ENCODE measurements around the gene ANKS1B.
"Not testable (repeated sequence)": the region's sequence is repeated elsewhere in the genome, so short reads cannot be mapped to it uniquely, and the experiment has no call there.

Gene ANKS1B

GRCh38 chr12:99035803-99036202 lies 948.9 kb downstream of the ANKS1B start:
- intact Hi-C loops (cut with DNase I), result no loop called here
- peak in 13 of 42 donors; percentile 11 to 63 (median 33) for DNase-seq

GRCh38 chr12:99034201-99034600 lies 950.5 kb downstream of the ANKS1B start:
- intact Hi-C loops (cut with DNase I); DNase-seq: not testable (repeated sequence)

GRCh38 chr12:99029511-99030271 lies 955.0 kb downstream of the ANKS1B start:
- intact Hi-C loops (cut with DNase I), result no loop called here
- DNase-seq, result peak in 1 of 42 donors; percentile 6

GRCh38 chr12:99027461-99027860 lies 957.3 kb downstream of the ANKS1B start:
- intact Hi-C loops (cut with DNase I), result no loop called here

GRCh38 chr12:99027055-99027393 lies 957.7 kb downstream of the ANKS1B start:
- no peak for DNase-seq
- intact Hi-C loops (cut with DNase I), result no loop called here

More at GRCh38 chr12:99027461-99027860, 957.3 kb downstream of the ANKS1B start:
- DNase-seq, result no peak

GRCh38 chr12:99026332-99027054 lies 958.2 kb downstream of the ANKS1B start:
- no peak for DNase-seq
- intact Hi-C loops (cut with DNase I), result no loop called here

- intact Hi-C loops (cut with DNase I), result no loop called here
- DNase-seq, result no peak
Observed at GRCh38 chr12:99024870-99025269, 959.9 kb downstream of the ANKS1B start.

GRCh38 chr12:99024191-99024590 lies 960.5 kb downstream of the ANKS1B start:
- no peak for DNase-seq
- intact Hi-C loops (cut with DNase I), result no loop called here

GRCh38 chr12:99020871-99021270 lies 963.9 kb downstream of the ANKS1B start:
- intact Hi-C loops (cut with DNase I), result no loop called here
- DNase-seq, result no peak

- intact Hi-C loops (cut with DNase I), result no loop called here
- no peak for DNase-seq
Observed at GRCh38 chr12:99019798-99020197, 964.9 kb downstream of the ANKS1B start.

GRCh38 chr12:99017971-99018370 lies 966.8 kb downstream of the ANKS1B start:
- no peak for DNase-seq
- intact Hi-C loops (cut with DNase I), result no loop called here

- intact Hi-C loops (cut with DNase I), result no loop called here
- peak in 8 of 42 donors; percentile 25 to 57 (median 42) for DNase-seq
Observed at GRCh38 chr12:99009654-99010296, 975.0 kb downstream of the ANKS1B start.

- intact Hi-C loops (cut with DNase I), result no loop called here
- peak in 18 of 42 donors; percentile 13 to 71 (median 40) for DNase-seq
Observed at GRCh38 chr12:99005601-99006000, 979.1 kb downstream of the ANKS1B start.

GRCh38 chr12:99004799-99005466 lies 979.8 kb downstream of the ANKS1B start:
- peak in 31 of 42 donors; percentile 11 to 81 (median 45) for DNase-seq
- intact Hi-C loops (cut with DNase I), result no loop called here

GRCh38 chr12:99002731-99003130 lies 982.0 kb downstream of the ANKS1B start:
- intact Hi-C loops (cut with DNase I), result no loop called here
- DNase-seq, result no peak

GRCh38 chr12:99002156-99002555 lies 982.6 kb downstream of the ANKS1B start:
- intact Hi-C loops (cut with DNase I), result no loop called here
- no peak for DNase-seq

- intact Hi-C loops (cut with DNase I), result loop anchor here (5.0 to 10.0 kb wide), 2 partner anchors 275 to 302 kb away; no protein-coding TSS in a partner anchor
- DNase-seq, result no peak
Observed at GRCh38 chr12:98999559-98999958, 985.2 kb downstream of the ANKS1B start.

GRCh38 chr12:98998697-98999299 lies 985.9 kb downstream of the ANKS1B start:
- no peak for DNase-seq
- intact Hi-C loops (cut with DNase I), result loop anchor here (5.0 to 10.0 kb wide), 2 partner anchors 274 to 301 kb away; no protein-coding TSS in a partner anchor

- DNase-seq, result no peak
- intact Hi-C loops (cut with DNase I), result loop anchor here (5.0 to 10.0 kb wide), 2 partner anchors 273 to 301 kb away; no protein-coding TSS in a partner anchor
Observed at GRCh38 chr12:98997899-98998298, 986.8 kb downstream of the ANKS1B start.

Measured in head of caudate nucleus (tissue), 42 donors.